HepG2 (cell line): Measurements from ENCODE around the gene VAPB.

Experiments
- CEBPB ChIP-seq: IDR thresholded peaks from 2 replicates; pipeline ENCODE4 v1.6.1; 2011; ENCODE audit warnings: low read depth, low read length, improper control_type of control experiment, borderline replicate concordance
- NFKBIZ ChIP-seq: IDR thresholded peaks from 2 replicates; pipeline ENCODE4 v1.6.1; 2018; ENCODE audit warnings: missing genetic modification reagents, missing compliant biosample characterization
- TF ChIP-seq, protein P1 (sequence below): sonication (generic); formaldehyde crosslinking; IDR thresholded peaks from 2 replicates; pipeline ENCODE4 v1.5.0; 2020; ENCODE audit warnings: mild to moderate bottlenecking, missing genetic modification reagents, moderate library complexity

DNA sequence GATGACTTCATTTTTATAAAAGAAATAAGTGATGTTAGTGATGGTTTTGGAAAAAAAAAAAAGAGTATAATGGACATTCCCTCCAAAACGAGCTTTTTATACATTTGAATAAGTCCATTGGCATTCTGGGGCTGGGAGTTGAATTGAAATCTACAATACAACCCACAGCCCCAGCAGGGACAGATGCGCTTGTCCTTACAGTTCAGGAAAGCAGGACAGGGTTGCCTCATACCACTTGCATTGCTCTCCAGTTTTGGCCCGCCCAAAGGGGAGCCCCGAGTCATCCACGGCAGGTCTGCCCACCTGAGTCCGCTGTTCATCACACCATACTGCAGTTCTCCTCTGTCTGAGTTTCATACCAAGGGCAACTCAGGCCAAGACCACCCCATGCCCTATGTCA lies 46.2 kb downstream of the VAPB start:
- TF ChIP-seq NFKBIZ (CRISPR knock-in tag): no peak
- TF ChIP-seq, protein P1, sequence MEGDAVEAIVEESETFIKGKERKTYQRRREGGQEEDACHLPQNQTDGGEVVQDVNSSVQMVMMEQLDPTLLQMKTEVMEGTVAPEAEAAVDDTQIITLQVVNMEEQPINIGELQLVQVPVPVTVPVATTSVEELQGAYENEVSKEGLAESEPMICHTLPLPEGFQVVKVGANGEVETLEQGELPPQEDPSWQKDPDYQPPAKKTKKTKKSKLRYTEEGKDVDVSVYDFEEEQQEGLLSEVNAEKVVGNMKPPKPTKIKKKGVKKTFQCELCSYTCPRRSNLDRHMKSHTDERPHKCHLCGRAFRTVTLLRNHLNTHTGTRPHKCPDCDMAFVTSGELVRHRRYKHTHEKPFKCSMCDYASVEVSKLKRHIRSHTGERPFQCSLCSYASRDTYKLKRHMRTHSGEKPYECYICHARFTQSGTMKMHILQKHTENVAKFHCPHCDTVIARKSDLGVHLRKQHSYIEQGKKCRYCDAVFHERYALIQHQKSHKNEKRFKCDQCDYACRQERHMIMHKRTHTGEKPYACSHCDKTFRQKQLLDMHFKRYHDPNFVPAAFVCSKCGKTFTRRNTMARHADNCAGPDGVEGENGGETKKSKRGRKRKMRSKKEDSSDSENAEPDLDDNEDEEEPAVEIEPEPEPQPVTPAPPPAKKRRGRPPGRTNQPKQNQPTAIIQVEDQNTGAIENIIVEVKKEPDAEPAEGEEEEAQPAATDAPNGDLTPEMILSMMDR (CRISPR knock-in tag): no peak
- no peak for TF ChIP-seq CEBPB
